Pancreas (tissue), 10 donors: ENCODE measurements around the gene KCNG2. TPM values are rescaled to one million over a fixed set of nuclear protein-coding genes. Genes with fewer than 3 reads are reported as not detected.

Experiments used
- ATAC-seq, 4 donors: fragments of 200-7000 bp; cut with Tn5 transposase; one replicate each; pipeline versions ENCODE4 v1.8.0 to v1.9.1; 2020; ENCODE audit warnings: mild to moderate bottlenecking in 4 of 4, moderate library complexity in 4 of 4
- DNase-seq, 6 donors: peaks; one replicate each; pipeline ENCODE4 v3.0.0-alpha.2; 2020
- FAIRE-seq: peaks from 2 replicates; lab custom pipeline; 2012; peaks lifted over from hg19 to GRCh38; lab: Jason Lieb, UNC
- H3K27ac ChIP-seq, 4 donors: fragments of 200-600 bp; sonication (generic); 1 replicate in 3 of 4; 2 replicates in 1 of 4; pipeline versions ENCODE4 v1.5.0 to v1.8.0; 2020
- H3K27me3 ChIP-seq, 4 donors: fragments of 200-600 bp; one replicate each; pipeline ENCODE4 v1.8.0; 2021
- H3K36me3 ChIP-seq, 3 donors: fragments of 200-600 bp; sonication (generic) in 1 of 3; one replicate each; pipeline versions ENCODE4 v1.5.0 to v1.8.0; 2020 to 2021
- H3K4me1 ChIP-seq, 3 donors: fragments of 200-600 bp; one replicate each; pipeline ENCODE4 v1.8.0; 2021
- H3K4me3 ChIP-seq, 4 donors: fragments of 200-600 bp; sonication (generic) in 2 of 4; one replicate each; pipeline versions ENCODE4 v1.5.0 to v1.8.0; 2020 to 2021
- H3K9me3 ChIP-seq, 4 donors: fragments of 200-600 bp; one replicate each; pipeline ENCODE4 v1.8.0; 2021
- CTCF ChIP-seq, 4 donors: fragments of 200-600 bp; sonication (generic) in 3 of 4; IDR thresholded peaks; one replicate each; pipeline versions ENCODE4 v1.5.0 to v1.8.0; 2021; ENCODE audit warnings: antibody characterized with exemption in 4 of 4
- WGBS, 2 donors: extraction: QIAGEN DNeasy Blood & Tissue Kit; methylation state at CpG; one replicate each; pipeline ENCODE4 v1.1.7; 2013; 5-methylcytosine and 5-hydroxymethylcytosine counted together
- intact Hi-C, 3 donors: fragments of 100-400 bp; cut with DNase I; formaldehyde crosslinking; loops; one replicate each; pipeline versions ENCODE4 v1.11.1 to v1.14.2; 2022
- polyA plus RNA-seq, 2 donors: library from polyadenylated mRNA; stranded (reverse); fragments of 200-250 nt; gene quantifications; one replicate each; pipeline ENCODE4 v1.2.3, GENCODE V29; 2013
- total RNA-seq, 6 donors: library from RNA; stranded (reverse); fragmentation: NEBNext Ultra II Directional in 4 of 6; extraction: Animal tissue kit (Norgen Biotek cat#: 25700) in 4 of 6; gene quantifications; one replicate each; pipeline versions ENCODE4 v1.2.1 to v1.2.4, GENCODE V29; 2021 to 2023
- donor health status: healthy with polysubstance abuse.
- donor health status: DM: no; HTN: no; CAD: no; lungs with moderate emphysema.
- donor health status: DM: no; HTN: no; CAD: no.
- donor health status: control.
- donor health status: control.
- donor health status: Bipolar disorder and iron deficiency.
- donor health status: DM: yes; HTN: yes; CAD: no.
- donor health status: DM: no; HTN: no; CAD: no.
- donor health status: DM: no; HTN: no; CAD: no.
- donor health status: DM: yes; HTN: yes; CAD: no.

The KCNG2 gene
- total and polyA plus RNA-seq, 8 donors = 0.12 to 0.22 (median 0.13) TPM; not detected in 5

DNA sequence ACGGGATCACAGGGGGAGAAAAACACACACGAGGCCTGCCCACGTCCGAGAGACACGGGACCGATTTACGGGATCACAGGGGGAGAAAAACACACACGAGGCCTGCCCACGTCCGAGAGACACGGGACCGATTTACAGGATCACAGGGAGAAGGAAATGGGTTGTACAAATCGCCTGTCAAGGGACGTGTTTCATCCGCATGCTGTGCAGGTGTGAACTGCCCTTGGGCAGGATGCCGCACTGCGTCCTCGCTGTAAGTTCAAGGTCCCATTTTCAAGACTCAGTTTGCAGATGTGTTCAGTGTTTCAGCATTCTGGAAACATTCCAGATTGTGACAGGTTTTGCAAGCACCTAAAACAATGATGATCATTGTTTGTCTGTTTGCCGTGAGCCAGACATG, 2.3 kb upstream of the KCNG2 start:
- intact Hi-C loops = no loop called here
- no peak for TF ChIP-seq CTCF (IDR thresholded peaks at IDR 0.05)
- no peak for FAIRE-seq
- H3K4me3 ChIP-seq = no peak overlapping the region
- H3K36me3 ChIP-seq = no peaks in the 10 kb centered on the region
- no peaks in the 10 kb centered on the region for H3K9me3 ChIP-seq
- H3K27ac ChIP-seq = no peak overlapping the region
- ATAC-seq = no peak
- peaks cover 0 to 27% (median 5%) of the 10 kb centered on the region in 4 donors for H3K27me3 ChIP-seq
- DNase-seq = peak in 1 of 6 donors; percentile 10
- peaks cover 0 to 27% (median 9%) of the 10 kb centered on the region in 3 donors for H3K4me1 ChIP-seq
- WGBS, 2 donors = 82 to 83% methylated on average over 19 of the region's 19 CpGs

DNA sequence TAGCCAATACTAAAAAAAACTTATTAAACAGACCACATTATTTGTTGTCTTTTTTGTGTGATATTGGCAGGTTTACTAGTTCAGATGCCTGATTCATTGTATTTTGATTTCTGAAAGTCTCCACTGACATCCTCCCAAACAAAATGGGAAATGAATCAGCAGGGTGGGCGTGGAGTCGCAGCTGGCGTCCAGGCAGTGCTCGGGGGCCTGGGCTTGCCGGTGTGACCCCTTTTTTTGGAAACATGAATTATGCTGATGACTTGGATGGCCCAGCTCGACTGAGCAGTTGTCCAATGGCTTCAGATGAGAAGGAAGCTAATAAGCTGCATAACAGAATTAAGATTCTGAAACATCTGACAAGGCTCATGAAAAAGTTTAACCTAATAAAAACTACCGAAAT, 1.7 kb upstream of the KCNG2 start:
- Histone ChIP-seq H3K36me3 (no peaks in the 10 kb centered on the region), H3K4me3 (no peak overlapping the region), H3K27me3 (peaks cover 0 to 28% (median 5%) of the 10 kb centered on the region in 4 donors), H3K9me3 (no peaks in the 10 kb centered on the region), H3K27ac (no peak overlapping the region), H3K4me1 (peaks cover 0 to 27% (median 9%) of the 10 kb centered on the region in 3 donors)
- no peak for TF ChIP-seq CTCF (IDR thresholded peaks at IDR 0.05)
- intact Hi-C loops = no loop called here
- FAIRE-seq (no peak), ATAC-seq (no peak), DNase-seq (peak in 1 of 6 donors; percentile 13)
- 54 to 59% methylated on average over 7 of the region's 7 CpGs for WGBS, 2 donors

GRCh38 chr18:79796531-79797405, 970 bp upstream of the KCNG2 start:
- Histone ChIP-seq H3K27ac (no peak overlapping the region), H3K9me3 (no peaks in the 10 kb centered on the region), H3K36me3 (no peaks in the 10 kb centered on the region), H3K27me3 (peaks cover 0 to 28% (median 5%) of the 10 kb centered on the region in 4 donors), H3K4me3 (no peak overlapping the region), H3K4me1 (peaks cover 0 to 19% (median 9%) of the 10 kb centered on the region in 3 donors)
- no peak for TF ChIP-seq CTCF (IDR thresholded peaks at IDR 0.05)
- DNase-seq (peak in 1 of 6 donors; percentile 48), ATAC-seq (peak in 1 of 4 donors; percentile 34), FAIRE-seq (no peak)
- WGBS, 2 donors = 17 to 22% methylated on average over 21 of the region's 21 CpGs
- intact Hi-C loops = no loop called here

DNA sequence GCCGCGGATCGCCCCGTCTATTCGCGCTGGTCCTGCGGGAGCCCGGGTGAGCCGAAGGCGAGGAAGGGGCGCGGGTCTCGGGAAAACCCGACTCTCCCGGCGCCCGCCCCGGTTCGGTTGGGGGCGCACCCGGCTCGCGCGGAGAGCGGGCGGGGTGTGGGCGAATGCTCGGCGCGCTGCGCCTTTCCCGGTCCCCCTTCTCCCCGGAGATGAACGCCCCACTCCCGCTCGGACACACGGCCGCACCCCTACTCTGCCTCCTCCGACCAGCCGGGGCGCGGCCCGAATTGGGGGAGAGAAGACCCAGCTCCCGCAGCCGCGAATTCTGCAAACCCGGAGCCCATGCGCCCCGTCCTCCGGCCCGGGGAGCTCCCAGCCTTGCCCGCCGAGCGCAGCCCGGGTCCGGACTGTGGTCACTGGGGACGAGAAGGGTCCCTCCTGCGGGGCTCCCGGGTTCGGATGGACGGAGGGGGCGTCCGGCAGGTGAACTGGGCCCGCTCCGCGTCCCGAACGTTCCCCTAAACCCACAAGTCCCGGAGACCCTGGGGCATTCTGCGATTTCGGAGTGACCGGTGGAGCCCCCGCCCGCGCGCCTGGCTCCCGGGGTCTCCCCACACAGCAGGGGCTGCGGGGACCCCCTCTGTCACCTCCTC, 734 bp downstream of the KCNG2 start:
- H3K4me3 ChIP-seq = peak overlapping the region in 2 of 4 donors; percentile 9 to 42
- ATAC-seq (peak in 1 of 4 donors; percentile 31), DNase-seq (peak in 1 of 6 donors; percentile 59)

More for the DNA sequence above, 734 bp downstream of the KCNG2 start:
- no peak for FAIRE-seq
- intact Hi-C loops = no loop called here
- TF ChIP-seq CTCF (IDR thresholded peaks at IDR 0.05) = no peak
- Histone ChIP-seq H3K27ac (no peak overlapping the region), H3K4me1 (peaks cover 0 to 12% (median 9%) of the 10 kb centered on the region in 3 donors), H3K27me3 (peaks cover 0 to 28% (median 5%) of the 10 kb centered on the region in 4 donors), H3K9me3 (no peaks in the 10 kb centered on the region), H3K36me3 (no peaks in the 10 kb centered on the region)
- WGBS, 2 donors = 0 to 1% methylated on average over 37 to 78 of the region's 78 CpGs
